Testis (tissue), 2 donors: ENCODE results near the gene SCO2.

Experiments used
- POLR2A ChIP-seq: fragments of 450-650 bp; IDR thresholded peaks from one replicate; pipeline ENCODE4 v1.6.1; 2017; ENCODE audit warnings: antibody characterized with exemption, mild to moderate bottlenecking, moderate library complexity
- TF ChIP-seq, protein P1 (sequence below), 3 experiments: fragments of 450-650 bp in 2 of 3; fragments of 200-600 bp in 1 of 3; sonication (generic) in 1 of 3; IDR thresholded peaks; one replicate each; pipeline ENCODE4 v1.5.1; 2016 to 2019; ENCODE audit warnings: antibody characterized with exemption in 3 of 3, mild to moderate bottlenecking in 2 of 3, moderate library complexity in 1 of 3

DNA sequence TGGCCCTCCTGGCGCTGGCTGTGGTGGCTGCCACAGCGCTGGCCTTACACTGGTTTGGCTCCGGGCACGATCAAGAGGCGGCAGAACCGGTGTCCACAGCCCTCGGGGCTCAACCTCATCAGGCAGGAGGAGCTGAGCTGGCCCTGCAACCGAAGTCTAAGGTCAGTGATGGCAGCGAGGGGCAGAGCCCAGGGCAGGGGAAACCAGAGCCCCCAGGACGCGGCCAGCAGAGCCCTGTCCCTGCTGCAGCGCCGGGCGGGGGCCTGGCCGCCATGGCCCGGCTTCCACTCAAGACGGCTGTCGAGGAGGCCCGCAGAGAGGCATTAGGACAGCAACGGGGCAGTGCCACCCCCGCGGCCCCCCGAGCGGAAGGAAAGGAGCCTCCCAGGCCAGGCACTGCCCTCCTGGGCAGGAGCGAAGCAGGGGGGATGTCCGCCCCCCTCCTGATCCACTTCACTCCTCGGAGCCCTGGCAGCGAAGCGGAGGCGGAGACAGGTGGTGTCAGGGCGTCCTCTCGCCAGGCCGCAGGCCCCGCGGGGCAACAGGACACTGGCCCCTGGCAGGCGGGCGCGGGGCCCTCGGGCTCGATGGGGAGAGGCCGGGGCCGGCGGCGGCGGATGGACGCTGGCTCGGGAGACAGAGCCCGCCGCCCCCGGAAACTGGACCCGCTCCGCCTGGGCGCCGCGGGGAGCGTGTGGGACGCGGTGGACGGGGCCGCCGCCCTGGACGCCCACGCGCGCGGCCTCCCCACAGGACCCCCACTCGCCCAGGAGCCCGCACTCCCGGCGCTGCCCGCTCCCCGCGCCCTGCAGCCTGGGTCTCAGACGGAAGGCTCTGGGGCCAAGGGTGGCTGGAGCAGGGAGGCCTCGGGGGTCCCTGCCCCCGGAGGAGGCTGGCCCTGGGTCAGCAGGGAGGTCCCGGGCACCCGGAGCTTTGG lies 21.2 kb upstream of the SCO2 start:
- TF ChIP-seq, protein P1, sequence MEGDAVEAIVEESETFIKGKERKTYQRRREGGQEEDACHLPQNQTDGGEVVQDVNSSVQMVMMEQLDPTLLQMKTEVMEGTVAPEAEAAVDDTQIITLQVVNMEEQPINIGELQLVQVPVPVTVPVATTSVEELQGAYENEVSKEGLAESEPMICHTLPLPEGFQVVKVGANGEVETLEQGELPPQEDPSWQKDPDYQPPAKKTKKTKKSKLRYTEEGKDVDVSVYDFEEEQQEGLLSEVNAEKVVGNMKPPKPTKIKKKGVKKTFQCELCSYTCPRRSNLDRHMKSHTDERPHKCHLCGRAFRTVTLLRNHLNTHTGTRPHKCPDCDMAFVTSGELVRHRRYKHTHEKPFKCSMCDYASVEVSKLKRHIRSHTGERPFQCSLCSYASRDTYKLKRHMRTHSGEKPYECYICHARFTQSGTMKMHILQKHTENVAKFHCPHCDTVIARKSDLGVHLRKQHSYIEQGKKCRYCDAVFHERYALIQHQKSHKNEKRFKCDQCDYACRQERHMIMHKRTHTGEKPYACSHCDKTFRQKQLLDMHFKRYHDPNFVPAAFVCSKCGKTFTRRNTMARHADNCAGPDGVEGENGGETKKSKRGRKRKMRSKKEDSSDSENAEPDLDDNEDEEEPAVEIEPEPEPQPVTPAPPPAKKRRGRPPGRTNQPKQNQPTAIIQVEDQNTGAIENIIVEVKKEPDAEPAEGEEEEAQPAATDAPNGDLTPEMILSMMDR (IDR thresholded peaks at IDR 0.05), result no peak
- TF ChIP-seq POLR2A, result no peak
